ENCODE measurements around the gene GFRA1.

GRCh38 chr10:116079355-116079754 lies 193.7 kb downstream of the GFRA1 start:
- no peak for TF ChIP-seq EP300 (IDR thresholded peaks at IDR 0.05)
- no peak for TF ChIP-seq POLR2AphosphoS5 (IDR thresholded peaks at IDR 0.05)
